Progenitor cell of endocrine pancreas (in vitro differentiated cells): ENCODE measurements around the gene PTBP3. TPM values are rescaled to one million over a fixed set of nuclear protein-coding genes. Genes with fewer than 3 reads are reported as not detected.

Source experiments
- DNase-seq: peaks from one replicate; pipeline ENCODE4 v3.0.0; 2021; ENCODE audit warnings: low spot score; ENCODE audit not compliant: unreplicated experiment
- H3K27ac Mint-ChIP-seq: 2 replicates; pipeline ENCODE4 v1.8.0; 2021; ENCODE audit warnings: mild to moderate bottlenecking, moderate library complexity, mixed read lengths
- H3K27me3 Mint-ChIP-seq: 2 replicates; pipeline ENCODE4 v1.8.0; 2021; ENCODE audit warnings: mixed read lengths
- H3K36me3 Mint-ChIP-seq: 2 replicates; pipeline ENCODE4 v1.8.0; 2022; ENCODE audit warnings: mixed read lengths; ENCODE audit not compliant: insufficient read depth
- H3K4me1 Mint-ChIP-seq: 2 replicates; pipeline ENCODE4 v1.8.0; 2021; ENCODE audit warnings: low read depth, mixed read lengths
- H3K4me3 Mint-ChIP-seq: 2 replicates; pipeline ENCODE4 v1.8.0; 2021; ENCODE audit warnings: low read depth, mild to moderate bottlenecking, moderate library complexity, mixed read lengths
- H3K9me3 Mint-ChIP-seq: 2 replicates; pipeline ENCODE4 v1.8.0; 2021; ENCODE audit warnings: low read depth, mixed read lengths
- total RNA-seq: library from RNA; stranded (reverse); gene quantifications from 2 replicates; pipeline ENCODE4 v1.2.1, GENCODE V29; 2021
- TF ChIP-seq, protein P1 (sequence below): fragments of 200-600 bp; sonication (generic); IDR thresholded peaks from one replicate; pipeline ENCODE4 v1.5.0; 2021; ENCODE audit warnings: antibody characterized with exemption, mild to moderate bottlenecking; ENCODE audit not compliant: unreplicated experiment

The PTBP3 gene
- total RNA-seq, 1 donor from 2014 or later: 67.1 TPM

GRCh38 chr9:112224401-112225289, 108.8 kb downstream of the PTBP3 start:
- Mint-ChIP-seq H3K4me1 (no peaks in the 10 kb centered on the region), H3K36me3 (peaks cover 18% of the 10 kb centered on the region), H3K4me3 (no peak overlapping the region), H3K27me3 (no peaks in the 10 kb centered on the region), H3K27ac (no peak overlapping the region), H3K9me3 (no peaks in the 10 kb centered on the region)
- no peak for DNase-seq
- TF ChIP-seq, protein P1, sequence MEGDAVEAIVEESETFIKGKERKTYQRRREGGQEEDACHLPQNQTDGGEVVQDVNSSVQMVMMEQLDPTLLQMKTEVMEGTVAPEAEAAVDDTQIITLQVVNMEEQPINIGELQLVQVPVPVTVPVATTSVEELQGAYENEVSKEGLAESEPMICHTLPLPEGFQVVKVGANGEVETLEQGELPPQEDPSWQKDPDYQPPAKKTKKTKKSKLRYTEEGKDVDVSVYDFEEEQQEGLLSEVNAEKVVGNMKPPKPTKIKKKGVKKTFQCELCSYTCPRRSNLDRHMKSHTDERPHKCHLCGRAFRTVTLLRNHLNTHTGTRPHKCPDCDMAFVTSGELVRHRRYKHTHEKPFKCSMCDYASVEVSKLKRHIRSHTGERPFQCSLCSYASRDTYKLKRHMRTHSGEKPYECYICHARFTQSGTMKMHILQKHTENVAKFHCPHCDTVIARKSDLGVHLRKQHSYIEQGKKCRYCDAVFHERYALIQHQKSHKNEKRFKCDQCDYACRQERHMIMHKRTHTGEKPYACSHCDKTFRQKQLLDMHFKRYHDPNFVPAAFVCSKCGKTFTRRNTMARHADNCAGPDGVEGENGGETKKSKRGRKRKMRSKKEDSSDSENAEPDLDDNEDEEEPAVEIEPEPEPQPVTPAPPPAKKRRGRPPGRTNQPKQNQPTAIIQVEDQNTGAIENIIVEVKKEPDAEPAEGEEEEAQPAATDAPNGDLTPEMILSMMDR: no peak

DNA sequence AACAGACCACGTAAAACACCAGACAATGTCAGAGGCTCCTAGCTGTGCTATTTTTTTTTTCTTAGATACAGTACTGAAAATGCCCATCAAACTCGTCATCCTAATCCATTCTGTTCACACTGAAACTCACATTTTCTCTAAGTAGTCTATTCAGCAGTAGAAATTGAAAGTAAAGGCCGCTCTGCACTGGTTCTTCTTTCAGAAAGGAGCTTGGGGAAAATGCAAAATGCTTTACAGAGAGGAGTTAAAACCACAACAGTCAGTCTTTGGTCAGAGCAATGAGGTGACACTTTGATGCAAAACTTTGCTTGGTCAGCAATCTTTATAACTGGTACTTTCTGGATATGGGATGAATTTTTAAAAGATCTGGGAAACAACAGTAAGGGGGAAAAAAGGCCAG, 114.5 kb downstream of the PTBP3 start:
- no peak overlapping the region for H3K27ac Mint-ChIP-seq
- H3K9me3 Mint-ChIP-seq: no peaks in the 10 kb centered on the region
- no peak for DNase-seq
- peaks cover 8% of the 10 kb centered on the region for H3K36me3 Mint-ChIP-seq
- H3K4me1 Mint-ChIP-seq: no peaks in the 10 kb centered on the region
- no peaks in the 10 kb centered on the region for H3K27me3 Mint-ChIP-seq
- TF ChIP-seq, protein P1: no peak
- no peak overlapping the region for H3K4me3 Mint-ChIP-seq

- DNase-seq: no peak
- H3K27ac Mint-ChIP-seq: no peak overlapping the region
- no peak overlapping the region for H3K4me3 Mint-ChIP-seq
- H3K4me1 Mint-ChIP-seq: no peaks in the 10 kb centered on the region
- TF ChIP-seq, protein P1: no peak
- H3K36me3 Mint-ChIP-seq: peaks cover 33% of the 10 kb centered on the region
- H3K9me3 Mint-ChIP-seq: peaks cover 8% of the 10 kb centered on the region
- no peaks in the 10 kb centered on the region for H3K27me3 Mint-ChIP-seq
Observed at GRCh38 chr9:112212926-112213325, 120.5 kb downstream of the PTBP3 start.

- H3K27me3 Mint-ChIP-seq: no peaks in the 10 kb centered on the region
- H3K27ac Mint-ChIP-seq: no peak overlapping the region
- H3K4me1 Mint-ChIP-seq: no peaks in the 10 kb centered on the region
- H3K9me3 Mint-ChIP-seq: peaks cover 21% of the 10 kb centered on the region
- H3K36me3 Mint-ChIP-seq: peaks cover 51% of the 10 kb centered on the region
- TF ChIP-seq, protein P1: no peak
- DNase-seq: no peak
- no peak overlapping the region for H3K4me3 Mint-ChIP-seq
Observed at GRCh38 chr9:112207451-112207850, 126.0 kb downstream of the PTBP3 start.

DNA sequence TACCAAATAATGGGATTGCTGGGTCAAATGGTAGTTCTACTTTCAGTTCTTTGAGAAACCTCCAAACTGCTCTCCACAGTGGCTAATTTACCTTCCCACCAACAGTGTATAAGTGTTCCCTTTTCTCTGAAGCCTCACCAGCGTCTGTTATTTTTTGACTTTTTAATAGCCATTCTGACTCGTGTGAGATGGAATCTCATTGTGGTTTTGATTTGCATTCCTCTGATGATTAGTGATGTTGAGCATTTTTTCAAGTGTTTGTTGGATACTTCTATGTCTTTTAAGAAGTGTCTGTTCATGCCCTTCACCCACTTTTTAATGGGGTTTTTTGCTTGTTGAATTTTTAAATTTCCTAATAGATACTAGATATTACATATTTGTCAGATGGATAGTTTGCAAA, 129.9 kb downstream of the PTBP3 start:
- Mint-ChIP-seq H3K4me3 (no peak overlapping the region), H3K36me3 (peaks cover 31% of the 10 kb centered on the region), H3K27me3 (no peaks in the 10 kb centered on the region), H3K4me1 (no peaks in the 10 kb centered on the region), H3K9me3 (peaks cover 19% of the 10 kb centered on the region), H3K27ac (no peak overlapping the region)
- DNase-seq: no peak
- TF ChIP-seq, protein P1: no peak
